K562 (cell line): Measurements from ENCODE around the gene AREL1.

ENCODE experiments used
- ATF3 ChIP-seq, 2 experiments: fragments of 450-650 bp in 1 of 2; sonication (generic) in 1 of 2; formaldehyde crosslinking in 1 of 2; IDR thresholded peaks in 1 of 2; conservative IDR thresholded peaks in 1 of 2; 2 replicates each; pipeline versions ENCODE4 v1.6.1 to v1.8.1; 2016 to 2023; ENCODE audit warnings: mild to moderate bottlenecking in 2 of 2, moderate library complexity in 2 of 2, inconsistent platforms in 1 of 2, missing genetic modification reagents in 1 of 2
- CREB1 ChIP-seq, 2 experiments: sonication (generic) in 1 of 2; formaldehyde crosslinking in 1 of 2; IDR thresholded peaks; 2 replicates each; pipeline versions ENCODE4 v1.6.1 to v1.8.0; 2012 to 2022; ENCODE audit warnings: inconsistent platforms in 1 of 2, mild to moderate bottlenecking in 1 of 2, missing genetic modification reagents in 1 of 2, moderate library complexity in 1 of 2
- MTA3 ChIP-seq: fragments of 450-650 bp; formaldehyde crosslinking; IDR thresholded peaks from 2 replicates; pipeline ENCODE4 v1.6.1; 2017; ENCODE audit warnings: mild to moderate bottlenecking, borderline replicate concordance
- NR1H2 ChIP-seq: sonication (generic); formaldehyde crosslinking; IDR thresholded peaks from 2 replicates; pipeline ENCODE4 v1.4.0; 2020; ENCODE audit warnings: mild to moderate bottlenecking, missing genetic modification reagents
- POLR2AphosphoS2 ChIP-seq: IDR thresholded peaks from 2 replicates; pipeline ENCODE4 v1.6.1; 2012; ENCODE audit warnings: low read length, improper control_type of control experiment
- POLR2AphosphoS5 ChIP-seq: IDR thresholded peaks from 2 replicates; pipeline ENCODE4 v1.6.1; 2011; ENCODE audit warnings: mild to moderate bottlenecking, low read depth, low read length, moderate library complexity; ENCODE audit not compliant: control insufficient read depth, insufficient read depth
- RCOR1 ChIP-seq, 2 experiments: IDR thresholded peaks; 2 replicates each; pipeline ENCODE4 v1.6.1; 2012; ENCODE audit warnings: low read depth in 2 of 2, low read length in 2 of 2, borderline replicate concordance in 1 of 2, improper control_type of control experiment in 1 of 2
- REST ChIP-seq, 2 experiments: fragments of 450-650 bp; formaldehyde crosslinking in 1 of 2; IDR thresholded peaks; 2 replicates each; pipeline versions ENCODE4 v1.4.0 to v1.6.1; 2014 to 2020; ENCODE audit warnings: mild to moderate bottlenecking in 2 of 2, borderline replicate concordance in 1 of 2, low read depth in 1 of 2
- SMAD3 ChIP-seq: fragments of 450-650 bp; formaldehyde crosslinking; conservative IDR thresholded peaks from 2 replicates; pipeline ENCODE4 v1.4.0; 2020; ENCODE audit warnings: mild to moderate bottlenecking
- TRIM24 ChIP-seq, 2 experiments: fragments of 450-650 bp; IDR thresholded peaks; 2 replicates each; pipeline ENCODE4 v1.6.1; 2016
- ZNF263 ChIP-seq: sonication (generic); formaldehyde crosslinking; IDR thresholded peaks from 2 replicates; pipeline ENCODE4 v1.8.0; 2022; ENCODE audit warnings: mild to moderate bottlenecking, missing genetic modification reagents, borderline replicate concordance
- TF ChIP-seq, protein P1 (sequence below), 3 experiments: IDR thresholded peaks in 2 of 3; conservative IDR thresholded peaks in 1 of 3; 2 replicates each; pipeline ENCODE4 v1.5.1; 2011 to 2012; ENCODE audit warnings: low read length in 3 of 3, mild to moderate bottlenecking in 3 of 3, control low read depth in 2 of 3, improper control_type of control experiment in 1 of 3, inconsistent platforms in 1 of 3, low read depth in 1 of 3, mixed read lengths in 1 of 3, moderate library complexity in 1 of 3; ENCODE audit not compliant: insufficient read depth in 2 of 3

DNA sequence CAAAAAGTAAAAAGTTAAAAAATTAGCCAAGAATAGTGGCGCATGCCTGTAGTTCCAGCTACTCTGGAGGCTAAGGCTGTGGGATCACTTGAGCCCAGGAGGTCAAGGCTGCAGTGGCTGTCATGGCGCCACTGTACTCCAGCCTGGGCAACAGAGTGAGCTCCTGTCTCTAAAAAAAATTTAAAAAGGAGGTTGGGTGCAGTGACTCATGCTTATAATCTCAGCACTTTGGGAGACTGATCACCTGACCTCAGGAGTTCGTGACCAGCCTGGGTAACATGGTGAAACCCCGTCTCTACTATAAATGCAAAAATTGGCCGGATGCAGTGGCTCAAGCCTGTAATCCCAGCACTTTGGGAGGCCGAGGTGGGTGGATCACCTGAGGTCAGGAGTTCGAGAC is 42.0 kb upstream of the AREL1 start:
- TF ChIP-seq POLR2AphosphoS5 (no peak), CREB1 (IDR thresholded peaks at IDR 0.05) (no peak), CREB1 (CRISPR knock-in tag; IDR thresholded peaks at IDR 0.05) (no peak), ZNF263 (CRISPR knock-in tag) (no peak), NR1H2 (CRISPR knock-in tag) (no peak), ATF3 (IDR thresholded peaks at IDR 0.05) (peak; percentile 45), ATF3 (CRISPR knock-in tag; conservative IDR thresholded peaks at IDR 0.05) (no peak), POLR2AphosphoS2 (no peak), TRIM24 (IDR thresholded peaks at IDR 0.05) (no peak), MTA3 (no peak), REST (IDR thresholded peaks at IDR 0.05; ENCODE audit: borderline replicate concordance) (no peak), REST (CRISPR knock-in tag; IDR thresholded peaks at IDR 0.05; ENCODE audit: low read depth) (no peak), RCOR1 (IDR thresholded peaks at IDR 0.05; ENCODE audit: borderline replicate concordance in 1 of 2, low read depth in 2 of 2, low read length in 2 of 2) (no peak), SMAD3 (CRISPR knock-in tag) (no peak)
- TF ChIP-seq, protein P1, sequence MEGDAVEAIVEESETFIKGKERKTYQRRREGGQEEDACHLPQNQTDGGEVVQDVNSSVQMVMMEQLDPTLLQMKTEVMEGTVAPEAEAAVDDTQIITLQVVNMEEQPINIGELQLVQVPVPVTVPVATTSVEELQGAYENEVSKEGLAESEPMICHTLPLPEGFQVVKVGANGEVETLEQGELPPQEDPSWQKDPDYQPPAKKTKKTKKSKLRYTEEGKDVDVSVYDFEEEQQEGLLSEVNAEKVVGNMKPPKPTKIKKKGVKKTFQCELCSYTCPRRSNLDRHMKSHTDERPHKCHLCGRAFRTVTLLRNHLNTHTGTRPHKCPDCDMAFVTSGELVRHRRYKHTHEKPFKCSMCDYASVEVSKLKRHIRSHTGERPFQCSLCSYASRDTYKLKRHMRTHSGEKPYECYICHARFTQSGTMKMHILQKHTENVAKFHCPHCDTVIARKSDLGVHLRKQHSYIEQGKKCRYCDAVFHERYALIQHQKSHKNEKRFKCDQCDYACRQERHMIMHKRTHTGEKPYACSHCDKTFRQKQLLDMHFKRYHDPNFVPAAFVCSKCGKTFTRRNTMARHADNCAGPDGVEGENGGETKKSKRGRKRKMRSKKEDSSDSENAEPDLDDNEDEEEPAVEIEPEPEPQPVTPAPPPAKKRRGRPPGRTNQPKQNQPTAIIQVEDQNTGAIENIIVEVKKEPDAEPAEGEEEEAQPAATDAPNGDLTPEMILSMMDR (IDR thresholded peaks at IDR 0.05 in 2 of 3, conservative IDR thresholded peaks at IDR 0.05 in 1 of 3; ENCODE audit: insufficient read depth in 2 of 3, low read depth in 1 of 3, low read length in 3 of 3) = no peak
